ENCODE data around the gene DOCK8.
"Not testable (repeated sequence)": the region's sequence is repeated elsewhere in the genome, so short reads cannot be mapped to it uniquely, and the experiment has no call there.

DOCK8 gene

GRCh38 chr9:212297-212696 is 2.4 kb upstream of the DOCK8 start:
- Histone ChIP-seq H3K27me3 (replicated peaks; ENCODE audit: insufficient read depth, low read length) (peaks cover 16% of the 10 kb centered on the region; the same call in 1 of the 2 replicates), H3K27ac (ENCODE audit: low read length) (no peak overlapping the region), H3K4me2 (ENCODE audit: low read depth, low read length) (no peak overlapping the region), H2AFZ (ENCODE audit: low read length) (no peak overlapping the region), H3K4me3 (ENCODE audit: low read length) (no peak overlapping the region), H3K79me2 (ENCODE audit: low read length) (no peaks in the 10 kb centered on the region), H3K4me1 (ENCODE audit: low read length) (peaks cover 4% of the 10 kb centered on the region; the same call in 1 of the 2 replicates), H3K9me2 (replicated peaks; ENCODE audit: insufficient read depth, low read length) (no peaks in the 10 kb centered on the region), H3F3A (ENCODE audit: insufficient read depth, low read length) (no peaks in the 10 kb centered on the region; the same call in 1 of the 2 replicates), H3K9me3 (replicated peaks; ENCODE audit: insufficient read depth, low read length) (no peaks in the 10 kb centered on the region), H3K36me3 (replicated peaks; ENCODE audit: insufficient read depth, low read length) (no peaks in the 10 kb centered on the region), H4K20me1 (ENCODE audit: insufficient read depth, low read length) (no peaks in the 10 kb centered on the region), H3K9ac (ENCODE audit: low read length) (no peak overlapping the region)
- TF ChIP-seq EZH2phosphoT487 (IDR thresholded peaks at IDR 0.05; ENCODE audit: low read length), result no peak
- TF ChIP-seq CTCF (IDR thresholded peaks at IDR 0.05; ENCODE audit: low read length), result no peak
- no peak for TF ChIP-seq EZH2 (optimal IDR thresholded peaks at IDR 0.05; ENCODE audit: low read depth, low read length)
- no peak for DNase-seq

GRCh38 chr9:213901-214300 is 764 bp upstream of the DOCK8 start:
- not testable (repeated sequence) for H3K36me3 ChIP-seq (replicated peaks; ENCODE audit: insufficient read depth, low read length); H3K4me1 ChIP-seq (ENCODE audit: low read length); H3K9ac ChIP-seq (ENCODE audit: low read length); H3K27ac ChIP-seq (ENCODE audit: low read length); H3K79me2 ChIP-seq (ENCODE audit: low read length); H3F3A ChIP-seq (ENCODE audit: insufficient read depth, low read length); H3K4me3 ChIP-seq (ENCODE audit: low read length); H3K9me3 ChIP-seq (replicated peaks; ENCODE audit: insufficient read depth, low read length); H3K9me2 ChIP-seq (replicated peaks; ENCODE audit: insufficient read depth, low read length); DNase-seq; H2AFZ ChIP-seq (ENCODE audit: low read length); H4K20me1 ChIP-seq (ENCODE audit: insufficient read depth, low read length)
- Histone ChIP-seq H3K27me3 (replicated peaks; ENCODE audit: insufficient read depth, low read length) (peaks cover 16% of the 10 kb centered on the region; the same call in 1 of the 2 replicates), H3K4me2 (ENCODE audit: low read depth, low read length) (peak overlapping the region; percentile 83; the same call in 1 of the 2 replicates)

- Histone ChIP-seq H3K4me3 (ENCODE audit: low read length) (peak overlapping the region; percentile 73), H4K20me1 (ENCODE audit: insufficient read depth, low read length) (no peaks in the 10 kb centered on the region), H2AFZ (ENCODE audit: low read length) (peak overlapping the region; percentile 72), H3K9me2 (replicated peaks; ENCODE audit: insufficient read depth, low read length) (no peaks in the 10 kb centered on the region), H3K4me2 (ENCODE audit: low read depth, low read length) (peak overlapping the region; percentile 83; the same call in 1 of the 2 replicates), H3F3A (ENCODE audit: insufficient read depth, low read length) (no peaks in the 10 kb centered on the region; the same call in 1 of the 2 replicates), H3K79me2 (ENCODE audit: low read length) (no peaks in the 10 kb centered on the region), H3K27me3 (replicated peaks; ENCODE audit: insufficient read depth, low read length) (peaks cover 16% of the 10 kb centered on the region; the same call in 1 of the 2 replicates), H3K4me1 (ENCODE audit: low read length) (peaks cover 4% of the 10 kb centered on the region; the same call in 1 of the 2 replicates), H3K9ac (ENCODE audit: low read length) (peak overlapping the region; percentile 43; the same call in 1 of the 2 replicates), H3K27ac (ENCODE audit: low read length) (no peak overlapping the region), H3K9me3 (replicated peaks; ENCODE audit: insufficient read depth, low read length) (no peaks in the 10 kb centered on the region), H3K36me3 (replicated peaks; ENCODE audit: insufficient read depth, low read length) (no peaks in the 10 kb centered on the region)
- TF ChIP-seq EZH2phosphoT487 (IDR thresholded peaks at IDR 0.05; ENCODE audit: low read length), result no peak
- no peak for TF ChIP-seq CTCF (IDR thresholded peaks at IDR 0.05; ENCODE audit: low read length)
- TF ChIP-seq EZH2 (optimal IDR thresholded peaks at IDR 0.05; ENCODE audit: low read depth, low read length), result no peak
- no peak for DNase-seq
These were observed 366 bp upstream of the DOCK8 start for GRCh38 chr9:214351-214647.

- H3K9ac ChIP-seq (ENCODE audit: low read length), result peak overlapping the region; percentile 43; the same call in 1 of the 2 replicates
- H3K4me1 ChIP-seq (ENCODE audit: low read length), result peaks cover 4% of the 10 kb centered on the region; the same call in 1 of the 2 replicates
- peaks cover 16% of the 10 kb centered on the region; the same call in 1 of the 2 replicates for H3K27me3 ChIP-seq (replicated peaks; ENCODE audit: insufficient read depth, low read length)
- no peaks in the 10 kb centered on the region for H3K79me2 ChIP-seq (ENCODE audit: low read length)
- H3K36me3 ChIP-seq (replicated peaks; ENCODE audit: insufficient read depth, low read length), result no peaks in the 10 kb centered on the region
- H3K9me2 ChIP-seq (replicated peaks; ENCODE audit: insufficient read depth, low read length), result no peaks in the 10 kb centered on the region
- TF ChIP-seq EZH2phosphoT487 (IDR thresholded peaks at IDR 0.05; ENCODE audit: low read length) (no peak), CTCF (IDR thresholded peaks at IDR 0.05; ENCODE audit: low read length) (no peak), EZH2 (optimal IDR thresholded peaks at IDR 0.05; ENCODE audit: low read depth, low read length) (no peak)
- H3K4me2 ChIP-seq (ENCODE audit: low read depth, low read length), result peak overlapping the region; percentile 83
- H3F3A ChIP-seq (ENCODE audit: insufficient read depth, low read length), result no peaks in the 10 kb centered on the region; the same call in 1 of the 2 replicates
- H4K20me1 ChIP-seq (ENCODE audit: insufficient read depth, low read length), result no peaks in the 10 kb centered on the region
- H2AFZ ChIP-seq (ENCODE audit: low read length), result peak overlapping the region; percentile 72
- H3K4me3 ChIP-seq (ENCODE audit: low read length), result peak overlapping the region; percentile 73
- H3K27ac ChIP-seq (ENCODE audit: low read length), result no peak overlapping the region
- H3K9me3 ChIP-seq (replicated peaks; ENCODE audit: insufficient read depth, low read length), result no peaks in the 10 kb centered on the region
- DNase-seq, result no peak
These were observed 1.0 kb downstream of the DOCK8 start for GRCh38 chr9:215631-216155.
